SK-N-SH (cell line): ENCODE data around the gene NOLC1.

Experiments used
- CTCF ChIP-seq: fragments of 200-600 bp; sonication (generic); IDR thresholded peaks from 2 replicates; pipeline ENCODE4 v1.6.1; 2017; ENCODE audit warnings: antibody characterized with exemption, mild to moderate bottlenecking, moderate library complexity
- EZH2phosphoT487 ChIP-seq: fragments of 200-600 bp; sonication (generic); IDR thresholded peaks from 2 replicates; pipeline ENCODE4 v1.6.1; 2017; ENCODE audit warnings: low read depth, mixed run types, mild to moderate bottlenecking, antibody characterized with exemption, moderate library complexity, borderline replicate concordance
- POLR2AphosphoS5 ChIP-seq: IDR thresholded peaks from 2 replicates; pipeline ENCODE4 v1.6.1; 2012; ENCODE audit warnings: low read depth, low read length
- RAD21 ChIP-seq: IDR thresholded peaks from 2 replicates; pipeline ENCODE4 v1.6.1; 2012; ENCODE audit warnings: mild to moderate bottlenecking, low read length
- REST ChIP-seq: IDR thresholded peaks from 2 replicates; pipeline ENCODE4 v1.6.1; 2012; ENCODE audit warnings: mild to moderate bottlenecking, low read depth, low read length, moderate library complexity

GRCh38 chr10:102132563-102133372 lies 19.4 kb upstream of the NOLC1 start, which contains the start of gene PPRC1:
- TF ChIP-seq CTCF (peak; percentile 97), REST (0 out of 2 replicates have a peak, but pooled peaks have one; percentile 38), POLR2AphosphoS5 (peak; percentile 68), RAD21 (peak; percentile 72), EZH2phosphoT487 (no peak)
